NCI-H526 treated with DMSO at 0.1 percent for 48 hours (cell line): ENCODE results near the gene PTPRD.

Experiments used
- DNase-seq: peaks from one replicate; lab custom pipeline; 2025; lab: John Stamatoyannopoulos, UW

PTPRD gene

DNA sequence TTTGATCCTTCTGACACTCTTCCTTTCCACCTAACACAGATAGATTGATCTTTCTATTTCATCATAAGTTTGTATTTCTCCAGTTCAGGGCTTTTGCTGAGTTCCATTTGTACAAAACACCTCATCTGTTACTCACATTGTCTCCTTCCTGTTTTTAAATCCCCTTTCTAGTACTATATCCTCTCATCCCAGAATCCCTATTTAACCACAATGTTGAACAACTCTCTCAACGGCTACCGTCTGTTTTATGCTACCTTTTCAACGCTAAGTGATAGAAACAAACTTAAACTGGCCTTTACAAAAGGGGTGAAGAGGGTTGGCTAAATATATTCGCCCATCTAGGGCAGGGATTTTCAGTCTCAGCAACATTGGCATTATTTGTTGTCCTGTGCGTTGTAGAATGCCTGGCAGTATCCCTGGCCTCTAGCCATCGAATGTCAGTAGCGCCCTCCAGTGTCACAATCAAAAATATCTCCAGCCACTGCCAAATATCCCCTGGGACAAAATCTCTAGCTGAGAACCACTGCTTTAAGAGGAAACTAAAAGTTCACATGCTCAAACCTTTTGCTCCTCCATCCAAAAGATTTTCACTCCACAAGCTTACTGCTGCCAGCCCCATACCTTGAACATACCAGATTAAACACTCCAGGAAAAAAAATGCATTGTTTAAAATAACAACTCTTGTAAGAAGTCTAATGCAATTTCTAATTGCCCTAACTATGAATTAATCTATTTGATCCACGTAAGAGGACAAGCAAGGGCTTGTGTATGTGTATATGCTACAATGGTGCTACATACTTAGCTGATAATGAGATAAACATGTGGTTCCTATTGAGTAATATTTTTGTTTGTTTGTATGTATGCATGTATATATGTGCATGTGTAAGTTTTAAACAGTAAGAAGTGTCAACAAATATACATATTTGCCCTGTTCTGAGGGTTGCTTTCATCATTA lies 344.0 kb downstream of the PTPRD start:
- DNase-seq = peak; percentile 33

DNA sequence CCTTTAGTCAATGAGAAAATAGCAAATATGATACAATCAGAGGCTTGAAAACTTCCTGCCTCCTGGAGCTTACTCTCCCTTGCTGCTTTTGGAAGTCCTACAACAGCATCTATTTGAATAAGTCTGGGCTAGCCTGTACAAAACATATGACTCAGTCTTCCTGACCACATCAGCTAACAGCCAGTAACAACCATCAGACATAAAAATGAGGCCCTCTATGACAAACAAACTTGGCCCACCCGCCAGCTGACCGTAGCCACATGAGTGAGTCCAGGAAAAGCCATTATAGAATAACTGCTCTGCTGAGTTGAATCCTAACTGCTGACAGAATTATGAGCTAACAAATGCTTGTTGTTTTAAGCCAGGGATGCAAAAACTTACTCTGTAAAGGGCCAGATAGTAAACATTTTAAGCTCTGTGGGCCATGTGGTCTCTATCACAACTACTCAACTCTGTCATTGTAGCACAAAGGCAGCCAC lies 347.6 kb downstream of the PTPRD start:
- no peak for DNase-seq

DNA sequence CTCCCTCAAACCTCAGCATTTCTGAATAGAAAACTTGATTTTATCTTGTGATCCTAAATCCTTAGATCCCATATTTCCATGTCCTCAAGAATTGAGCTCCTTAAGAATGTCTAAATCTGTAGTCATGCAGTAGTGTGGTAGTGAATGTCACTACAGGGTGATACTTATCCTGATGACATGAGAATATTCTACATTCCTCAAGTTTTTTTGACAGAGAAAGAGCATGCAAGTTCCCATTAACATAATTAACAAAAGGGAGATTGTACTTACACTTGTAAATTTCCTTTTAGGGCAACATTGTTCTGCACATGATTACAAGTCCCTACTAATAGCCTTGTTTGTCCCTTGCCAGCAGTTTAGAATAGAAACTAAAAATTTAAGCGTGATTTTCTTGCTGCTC lies 352.3 kb downstream of the PTPRD start:
- no peak for DNase-seq

DNA sequence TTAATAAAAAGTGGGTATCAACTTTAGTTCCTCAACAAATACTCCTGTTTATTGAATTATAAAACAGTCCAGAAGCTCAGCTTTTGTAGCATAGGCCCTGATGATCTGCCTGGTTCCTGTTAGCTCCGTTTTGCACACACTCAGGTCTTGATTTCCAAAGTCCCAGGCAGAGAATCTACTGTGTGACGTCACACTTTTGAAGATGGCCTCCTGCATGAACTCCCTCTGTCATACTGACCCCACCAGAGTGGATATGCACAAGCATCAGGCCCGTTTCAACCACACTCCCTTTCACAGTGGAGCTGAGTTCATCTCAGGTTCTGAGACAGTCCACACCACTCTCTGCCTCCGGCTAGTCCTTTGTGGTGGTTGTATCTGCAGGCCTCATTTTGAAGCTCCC lies 353.1 kb downstream of the PTPRD start:
- no peak for DNase-seq

DNA sequence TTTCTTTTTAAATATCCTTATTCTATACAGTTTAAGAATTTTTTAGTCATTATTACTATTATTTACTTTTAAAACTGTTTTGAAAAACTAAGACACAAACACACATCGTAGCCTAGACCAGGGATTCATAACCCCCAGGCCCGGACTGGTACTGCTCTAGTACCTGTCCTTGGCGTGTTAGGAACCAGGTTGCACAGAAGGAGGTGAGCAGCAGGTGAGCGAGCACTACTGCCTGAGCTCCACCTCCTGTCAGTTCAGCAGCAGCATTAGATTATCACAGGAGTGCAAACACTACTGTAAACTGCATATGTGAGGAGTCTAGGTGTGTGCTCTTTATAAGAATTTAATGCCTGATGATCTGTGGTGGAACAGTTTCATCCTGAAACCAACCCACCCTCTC lies 357.0 kb downstream of the PTPRD start:
- DNase-seq = no peak

DNA sequence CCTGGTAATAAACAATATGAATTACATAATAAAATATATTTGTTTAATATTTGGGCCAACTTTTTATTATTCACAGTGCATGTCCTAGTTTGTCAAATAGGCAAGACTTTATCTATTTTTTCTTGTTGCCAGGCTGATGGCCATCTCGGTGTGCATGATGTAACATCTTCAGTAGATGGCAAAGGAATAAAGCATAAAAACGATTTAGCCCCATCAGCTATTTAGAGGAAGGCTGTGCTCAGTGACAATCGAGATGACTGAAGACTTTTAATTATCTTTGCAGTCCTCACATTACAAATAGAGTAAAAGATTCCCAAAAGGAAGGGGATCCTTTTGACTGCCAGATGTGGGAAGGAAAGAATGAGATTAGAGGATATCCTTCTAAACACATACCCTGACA lies 358.5 kb downstream of the PTPRD start:
- DNase-seq = no peak

DNA sequence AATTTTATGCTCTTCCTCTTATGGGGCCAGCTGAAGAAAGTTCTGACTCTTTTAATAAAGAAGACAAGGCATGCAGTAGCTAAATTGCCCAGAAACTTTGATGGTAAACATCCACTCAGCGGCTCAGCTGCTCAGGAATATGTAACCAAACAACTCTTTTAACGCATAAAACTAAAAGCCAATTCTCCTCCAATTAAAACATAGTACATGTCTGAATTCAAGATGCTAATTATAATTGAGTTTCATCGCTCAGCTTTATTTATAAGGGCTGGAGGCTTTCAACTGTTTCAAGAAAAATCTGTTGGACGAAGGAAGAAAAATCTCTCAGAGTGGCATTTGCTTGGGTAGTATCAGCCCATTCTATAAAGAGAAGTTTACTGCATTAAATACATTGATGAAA lies 359.5 kb downstream of the PTPRD start:
- no peak for DNase-seq

DNA sequence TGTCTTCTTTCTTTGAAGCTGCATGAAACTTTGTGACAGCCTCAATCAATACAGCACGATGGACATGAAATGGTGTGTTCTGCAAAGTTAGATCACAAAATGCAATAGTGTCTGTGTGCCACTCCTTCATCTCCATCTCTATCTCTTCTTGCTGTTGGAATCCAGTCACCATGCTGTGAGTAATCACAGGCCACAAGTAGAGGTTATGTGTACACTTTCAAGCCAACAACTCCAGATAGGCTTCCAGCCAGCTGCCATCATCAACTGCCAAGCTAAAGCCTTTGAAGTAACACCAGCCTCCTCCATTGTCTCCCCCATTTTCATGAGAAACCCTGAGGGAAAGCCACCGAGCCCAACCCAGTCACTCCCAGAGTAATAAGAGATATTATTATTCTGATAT lies 360.6 kb downstream of the PTPRD start:
- no peak for DNase-seq

DNA sequence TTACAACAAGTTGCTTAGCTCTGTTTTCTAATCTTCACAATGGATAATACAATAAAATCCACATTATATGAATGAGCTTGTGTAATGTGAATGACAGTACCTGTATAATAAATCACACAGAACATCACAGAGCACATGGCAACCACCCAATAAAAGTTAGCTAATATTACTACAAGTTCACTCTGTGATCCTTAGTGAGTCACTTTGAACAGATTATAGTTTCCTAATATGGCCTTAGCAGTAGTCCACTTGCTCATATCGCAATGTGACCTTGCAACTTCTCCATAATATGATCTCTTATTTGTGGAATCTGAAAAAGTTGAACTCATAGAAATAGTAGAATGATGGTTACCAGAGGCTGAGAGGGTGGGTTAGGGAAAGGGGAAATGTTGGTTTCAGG lies 361.3 kb downstream of the PTPRD start:
- no peak for DNase-seq

DNA sequence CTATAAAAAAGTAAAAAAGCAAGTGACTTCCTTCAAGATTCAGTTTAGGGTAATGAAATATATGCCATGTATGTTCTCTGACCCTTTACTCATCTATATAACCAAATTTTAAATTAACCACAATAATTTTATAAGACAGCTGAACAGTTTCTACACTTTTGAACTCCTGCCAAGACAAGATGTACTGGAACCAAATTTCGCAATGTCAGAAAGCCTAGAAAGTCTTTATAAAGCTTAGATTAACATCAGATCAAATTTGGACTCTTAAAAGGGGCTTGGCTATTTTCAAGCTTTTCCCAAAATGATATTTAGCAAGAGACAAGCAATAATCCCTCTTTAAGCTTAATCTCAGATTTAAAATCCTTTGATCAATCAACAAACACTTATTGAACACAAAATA lies 362.6 kb downstream of the PTPRD start:
- DNase-seq = no peak

DNA sequence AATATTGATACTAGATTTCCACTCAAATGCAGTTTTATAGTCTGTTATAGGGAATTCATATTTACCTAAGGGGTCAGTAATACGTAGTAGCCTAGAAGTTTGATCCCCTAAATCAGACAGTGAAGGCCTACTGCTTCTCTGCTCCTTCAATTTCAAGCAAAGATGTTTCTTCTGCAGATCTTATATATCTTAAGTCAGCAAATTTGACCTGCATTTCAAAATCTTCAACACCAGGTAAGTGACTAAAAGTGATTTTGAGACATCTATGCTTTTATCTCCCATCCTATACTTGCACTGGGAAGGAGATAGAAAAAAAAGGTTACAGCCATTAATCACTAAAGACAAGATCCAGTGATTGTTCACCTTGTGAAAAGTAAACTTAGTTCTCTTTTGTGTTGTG lies 363.9 kb downstream of the PTPRD start:
- DNase-seq = no peak

DNA sequence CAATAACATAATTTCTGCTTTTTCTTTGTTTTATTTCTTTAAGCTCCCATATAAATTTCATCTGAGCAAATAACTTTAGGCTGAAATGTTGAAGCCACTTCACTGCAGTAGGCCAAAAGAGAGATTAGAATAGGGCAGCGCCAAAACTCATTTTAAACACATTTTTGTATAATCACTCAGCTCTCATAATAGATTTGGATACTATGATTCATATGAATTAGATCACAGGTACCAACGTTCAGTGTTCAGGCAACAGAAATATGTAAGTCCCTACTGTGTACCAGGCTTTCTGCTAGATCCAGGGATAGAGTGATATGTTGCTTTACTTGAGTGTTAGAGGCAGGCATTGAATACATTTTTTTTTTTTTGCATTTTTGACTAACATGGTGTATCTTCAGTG lies 370.5 kb downstream of the PTPRD start:
- no peak for DNase-seq

DNA sequence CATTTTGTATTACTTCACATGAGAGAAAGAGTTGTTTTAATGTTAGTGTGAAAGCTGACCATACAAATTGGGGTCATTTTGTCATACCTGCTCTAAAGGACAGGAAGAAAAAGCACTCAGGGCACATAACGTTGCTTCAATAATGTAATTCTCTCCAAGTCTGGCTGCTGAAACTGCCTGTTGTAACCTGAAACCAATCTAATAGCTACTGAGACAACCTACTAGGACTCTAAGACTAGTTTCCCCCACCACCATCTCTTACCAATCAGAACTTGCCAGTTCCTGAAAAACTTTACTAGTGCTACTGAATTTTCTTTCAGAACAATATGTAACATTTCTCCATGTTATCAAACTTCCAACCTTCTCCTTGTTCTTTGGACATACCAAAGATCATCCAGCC lies 374.7 kb downstream of the PTPRD start:
- DNase-seq = no peak

DNA sequence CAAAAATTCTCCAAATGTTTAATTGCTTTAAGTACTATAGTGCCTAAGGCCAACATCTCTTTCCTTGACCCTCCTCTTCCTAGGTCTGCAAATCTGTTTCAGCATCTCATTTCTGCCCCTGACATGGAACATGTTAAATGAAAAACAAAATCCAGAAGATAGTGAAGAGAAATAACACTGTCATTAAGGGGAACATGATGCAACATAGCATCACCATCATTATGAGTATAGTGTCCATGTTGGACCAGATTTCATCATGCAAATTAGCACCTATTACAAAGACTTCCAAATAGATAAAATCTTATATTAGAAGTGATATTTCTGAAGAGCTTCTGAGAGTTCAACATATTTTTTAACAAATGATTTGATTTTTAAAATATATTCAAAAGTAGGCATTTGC lies 375.2 kb downstream of the PTPRD start:
- DNase-seq = no peak

DNA sequence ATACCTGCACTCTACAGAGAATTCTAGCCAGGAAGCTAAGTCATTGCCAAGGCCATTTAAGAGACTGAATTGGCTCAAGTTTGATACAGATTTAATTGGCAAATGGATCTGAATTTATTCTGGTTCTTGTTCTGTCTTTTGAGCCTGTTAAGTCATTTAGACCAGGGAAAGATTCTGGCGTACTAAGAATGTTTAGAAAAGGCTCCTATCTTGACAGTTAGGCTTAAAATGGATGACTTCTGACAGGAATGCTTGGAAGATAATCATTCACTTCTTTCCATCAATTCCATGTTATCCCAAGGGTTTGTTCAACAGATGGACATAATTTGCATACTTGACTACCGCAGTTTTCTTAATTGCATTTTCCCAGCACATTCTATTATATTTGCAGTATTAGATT lies 376.6 kb downstream of the PTPRD start:
- no peak for DNase-seq

DNA sequence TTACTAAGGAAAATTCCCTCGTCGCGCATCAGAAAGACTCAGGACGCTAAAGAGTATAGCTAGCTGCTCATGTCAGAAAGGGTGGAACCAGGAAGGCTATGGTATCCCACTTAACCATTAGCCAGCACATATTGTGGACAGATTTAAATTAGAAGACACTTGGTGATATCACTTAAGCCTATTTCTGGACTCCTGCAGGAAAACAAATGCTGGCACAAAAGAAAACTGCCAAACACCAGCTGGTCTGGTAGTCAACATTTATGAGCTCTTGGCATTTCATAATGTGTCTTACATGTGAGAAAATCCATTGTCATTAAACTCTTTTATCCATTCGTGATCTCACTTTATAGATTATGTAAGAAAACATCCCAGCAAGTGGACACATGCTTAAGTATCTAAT lies 377.4 kb downstream of the PTPRD start:
- DNase-seq = no peak

DNA sequence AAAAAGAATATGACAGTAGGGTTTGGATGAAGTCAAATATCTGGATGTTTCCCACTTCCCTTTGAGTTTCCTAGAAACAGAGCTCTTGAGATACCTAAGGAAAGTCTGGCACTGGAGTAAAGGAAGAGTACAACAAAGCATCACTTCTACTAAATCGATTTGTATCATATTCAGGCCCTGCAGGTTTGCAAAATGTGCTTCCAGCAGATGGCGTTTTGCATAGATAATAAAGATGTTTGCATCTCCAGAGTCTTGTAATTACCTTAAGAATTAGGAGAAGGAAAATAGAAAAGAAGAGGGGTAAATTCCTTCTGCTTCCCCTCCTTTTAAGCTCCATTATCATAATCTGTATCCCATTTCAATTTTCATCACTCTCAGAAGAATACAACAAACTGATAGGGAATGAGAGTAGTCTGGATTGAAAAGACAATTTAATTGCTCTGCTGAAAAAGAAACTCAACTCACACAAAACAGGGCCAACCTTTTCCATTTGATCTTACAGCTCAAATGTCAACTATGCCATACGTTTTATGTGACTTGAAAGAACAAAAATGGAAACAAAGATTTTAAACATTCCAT lies 380.4 kb downstream of the PTPRD start:
- peak; percentile 80 for DNase-seq

DNA sequence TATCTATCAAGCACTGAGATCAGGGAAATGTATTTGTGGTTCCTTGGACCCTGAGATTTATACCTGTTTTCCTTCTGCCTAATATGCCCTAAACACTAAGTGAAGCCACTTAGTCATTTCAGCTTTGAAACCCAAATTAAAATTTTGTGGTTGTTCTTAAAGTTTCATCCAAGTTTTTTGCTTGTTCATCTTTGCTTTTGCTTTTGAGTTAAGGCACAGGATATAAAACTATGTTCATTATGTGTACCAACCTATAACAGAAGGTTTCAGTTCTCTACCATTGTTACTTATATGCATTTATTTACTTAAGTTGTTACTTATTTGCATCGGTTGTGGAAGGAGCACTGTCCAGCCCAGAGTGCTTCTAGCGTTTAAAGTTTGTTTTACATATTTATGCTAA lies 382.3 kb downstream of the PTPRD start:
- DNase-seq = peak; percentile 79

DNA sequence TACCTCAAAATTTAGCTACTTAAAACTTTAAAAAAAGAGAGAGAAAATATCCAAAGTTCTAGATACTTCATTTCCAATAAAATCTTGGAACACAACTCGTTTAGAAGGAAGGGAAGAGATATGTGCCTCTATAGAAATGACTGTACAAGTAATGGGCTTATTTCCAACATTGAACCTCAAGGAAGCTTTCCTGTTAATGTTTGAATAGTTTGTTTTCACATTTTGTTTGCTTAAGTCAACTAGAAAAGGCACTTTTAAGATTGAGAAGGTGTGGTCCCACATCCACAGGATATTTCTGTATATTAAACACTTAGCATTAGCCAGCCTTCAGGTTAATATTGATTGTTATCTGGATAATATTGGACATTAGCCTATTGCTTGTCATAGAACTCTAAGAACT lies 384.7 kb downstream of the PTPRD start:
- DNase-seq = no peak

DNA sequence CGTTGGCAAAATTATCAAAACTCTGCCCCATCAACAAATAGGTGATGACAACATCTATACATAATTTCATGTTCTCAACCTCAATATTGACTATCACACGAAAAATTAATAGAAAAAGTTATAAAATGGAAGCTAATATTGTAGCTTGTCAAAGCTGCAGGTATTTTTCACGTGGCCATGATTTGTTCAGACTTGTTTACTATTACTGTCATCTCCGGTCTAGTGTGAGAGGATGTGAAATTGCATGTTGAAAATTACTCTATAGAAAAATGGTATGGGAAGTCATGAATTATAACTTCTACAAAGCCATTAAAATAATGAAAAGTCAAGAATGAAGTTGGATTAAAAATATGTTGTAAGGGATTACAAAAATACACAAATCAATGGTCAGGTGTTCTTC lies 385.8 kb downstream of the PTPRD start:
- no peak for DNase-seq

DNA sequence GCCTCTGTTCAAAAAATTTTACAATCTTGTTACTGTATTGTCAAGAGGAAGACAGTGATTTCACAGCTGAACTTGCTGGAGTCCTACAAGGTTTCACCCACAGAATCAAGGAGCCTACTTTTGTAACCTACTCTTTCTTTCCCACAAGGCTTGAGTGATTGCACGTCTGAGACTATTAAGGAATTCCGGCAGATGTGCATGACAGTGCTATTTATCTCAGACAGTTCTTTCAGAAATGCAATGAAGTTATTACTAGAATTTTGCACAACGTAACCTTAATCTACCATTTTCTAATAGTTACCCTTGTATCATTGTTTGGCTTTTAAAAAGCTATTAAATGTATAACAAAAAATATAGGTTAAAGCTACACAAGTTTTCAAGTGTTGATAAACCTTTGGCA lies 400.1 kb downstream of the PTPRD start:
- DNase-seq = no peak

DNA sequence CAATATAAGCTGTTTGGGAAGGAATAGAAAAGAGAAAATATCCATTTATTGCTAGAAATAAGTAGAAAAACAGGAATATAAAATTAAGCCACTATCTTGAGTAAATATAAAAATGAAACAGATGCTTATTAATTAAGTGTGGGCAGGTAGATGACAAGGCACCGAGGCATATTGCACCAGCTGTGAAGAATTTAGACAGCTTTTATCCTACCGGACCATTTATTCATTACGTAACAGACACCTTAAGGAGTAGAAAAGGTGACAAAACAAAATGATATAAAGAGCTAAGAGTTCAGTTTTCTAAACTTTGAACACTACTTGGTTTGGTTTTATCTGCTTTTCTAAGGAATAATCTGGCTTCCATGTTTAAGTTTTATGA lies 404.1 kb downstream of the PTPRD start:
- no peak for DNase-seq

DNA sequence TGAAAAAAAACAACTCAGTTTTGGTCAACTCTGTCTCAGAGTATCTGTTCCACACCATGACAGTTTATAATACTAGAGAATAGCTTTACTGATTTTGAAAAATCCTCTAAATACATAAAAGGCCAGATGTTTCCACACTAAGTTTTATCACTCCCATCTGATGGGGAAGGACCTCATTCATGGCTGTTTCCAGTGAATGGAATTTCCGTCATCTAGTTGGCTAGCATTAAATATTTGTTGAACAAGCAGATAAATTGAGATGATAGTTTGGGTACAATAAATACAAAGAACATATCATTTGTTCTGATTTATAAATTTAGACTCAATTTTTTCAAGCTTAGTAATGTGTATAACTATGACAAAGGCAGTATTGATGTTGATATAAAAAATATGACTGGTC lies 408.5 kb downstream of the PTPRD start:
- no peak for DNase-seq

DNA sequence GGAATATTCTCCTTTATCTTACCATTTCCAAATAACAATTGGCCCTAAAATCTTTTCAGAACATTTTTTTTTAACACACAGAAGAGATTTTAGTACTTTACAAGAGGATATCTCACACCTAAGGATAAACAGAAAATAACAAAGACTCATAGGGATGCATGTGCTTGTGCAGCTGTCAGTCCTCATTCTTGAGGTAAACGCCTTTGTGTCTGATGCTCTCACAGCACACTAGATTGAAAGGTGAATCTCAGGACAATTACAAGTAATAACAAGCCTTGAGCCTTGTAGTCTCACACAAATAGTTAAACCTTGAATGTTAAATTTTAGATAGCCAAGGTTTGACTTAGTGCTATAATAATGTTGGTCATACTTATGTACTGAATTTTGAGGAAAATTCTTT lies 439.2 kb downstream of the PTPRD start:
- DNase-seq = no peak
